GM06990 (cell line): ENCODE results near the gene TTC6.

ENCODE experiments used
- DNase-seq: peaks from one replicate; pipeline ENCODE4 v3.0.0-alpha.2; 2011; ENCODE audit not compliant: insufficient read length; ENCODE audit errors: extremely low read depth
- H3K27me3 ChIP-seq: replicated peaks from 2 replicates; pipeline ENCODE4 v1.6.0; 2011; ENCODE audit warnings: low read length; ENCODE audit not compliant: control insufficient read depth, insufficient read depth
- H3K36me3 ChIP-seq: 2 replicates; pipeline ENCODE4 v1.5.1; 2011; ENCODE audit warnings: low read length; ENCODE audit not compliant: control insufficient read depth, insufficient read depth
- H3K4me3 ChIP-seq: replicated peaks from 2 replicates; pipeline ENCODE4 v1.5.1; 2011; ENCODE audit warnings: low read depth, mild to moderate bottlenecking, control low read depth, low read length
- TF ChIP-seq, protein P1 (sequence below): IDR thresholded peaks from 2 replicates; pipeline ENCODE4 v1.5.1; 2011; ENCODE audit warnings: low read length, control low read depth, mild to moderate bottlenecking, inconsistent platforms; ENCODE audit not compliant: insufficient read depth, poor library complexity, severe bottlenecking

TTC6 gene

DNA sequence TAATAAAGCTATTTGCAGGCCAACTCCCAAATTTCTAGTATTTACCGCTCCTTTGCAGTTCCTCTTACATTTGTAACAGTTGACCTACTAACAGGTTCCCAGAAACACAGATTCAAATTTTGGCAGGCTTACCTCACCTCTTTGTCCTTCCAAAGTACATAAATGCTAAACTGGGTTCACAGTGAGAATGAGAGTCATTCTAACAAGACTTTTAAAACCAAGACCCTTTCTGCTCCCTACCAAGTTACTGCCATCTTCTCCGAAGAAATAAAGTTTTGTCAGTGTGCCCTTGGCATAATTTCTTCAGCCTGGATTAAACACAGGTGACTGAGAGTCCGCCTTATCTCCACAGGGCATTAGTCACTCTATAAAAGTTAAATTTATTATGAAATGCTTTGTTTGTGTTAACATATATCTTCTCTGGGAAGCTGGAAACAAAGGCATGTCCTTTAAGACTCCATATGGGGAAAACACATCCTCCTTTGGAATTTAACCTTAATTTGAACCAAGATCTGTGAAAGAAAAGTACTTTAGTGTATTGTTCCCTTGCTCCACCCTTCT lies 28.5 kb upstream of the TTC6 start:
- Histone ChIP-seq H3K27me3 (no peaks in the 10 kb centered on the region), H3K4me3 (no peak overlapping the region), H3K36me3 (no peaks in the 10 kb centered on the region)
- TF ChIP-seq, protein P1, sequence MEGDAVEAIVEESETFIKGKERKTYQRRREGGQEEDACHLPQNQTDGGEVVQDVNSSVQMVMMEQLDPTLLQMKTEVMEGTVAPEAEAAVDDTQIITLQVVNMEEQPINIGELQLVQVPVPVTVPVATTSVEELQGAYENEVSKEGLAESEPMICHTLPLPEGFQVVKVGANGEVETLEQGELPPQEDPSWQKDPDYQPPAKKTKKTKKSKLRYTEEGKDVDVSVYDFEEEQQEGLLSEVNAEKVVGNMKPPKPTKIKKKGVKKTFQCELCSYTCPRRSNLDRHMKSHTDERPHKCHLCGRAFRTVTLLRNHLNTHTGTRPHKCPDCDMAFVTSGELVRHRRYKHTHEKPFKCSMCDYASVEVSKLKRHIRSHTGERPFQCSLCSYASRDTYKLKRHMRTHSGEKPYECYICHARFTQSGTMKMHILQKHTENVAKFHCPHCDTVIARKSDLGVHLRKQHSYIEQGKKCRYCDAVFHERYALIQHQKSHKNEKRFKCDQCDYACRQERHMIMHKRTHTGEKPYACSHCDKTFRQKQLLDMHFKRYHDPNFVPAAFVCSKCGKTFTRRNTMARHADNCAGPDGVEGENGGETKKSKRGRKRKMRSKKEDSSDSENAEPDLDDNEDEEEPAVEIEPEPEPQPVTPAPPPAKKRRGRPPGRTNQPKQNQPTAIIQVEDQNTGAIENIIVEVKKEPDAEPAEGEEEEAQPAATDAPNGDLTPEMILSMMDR, result no peak
- DNase-seq, result no peak

- Histone ChIP-seq H3K36me3 (no peaks in the 10 kb centered on the region), H3K27me3 (no peaks in the 10 kb centered on the region), H3K4me3 (no peak overlapping the region)
- DNase-seq, result no peak
- TF ChIP-seq, protein P1, result no peak
Measured at GRCh38 chr14:37569729-37570128, 25.7 kb upstream of the TTC6 start.

GRCh38 chr14:37571391-37571790 lies 24.0 kb upstream of the TTC6 start:
- TF ChIP-seq, protein P1, result no peak
- Histone ChIP-seq H3K36me3 (no peaks in the 10 kb centered on the region), H3K4me3 (no peak overlapping the region), H3K27me3 (no peaks in the 10 kb centered on the region)
- DNase-seq, result no peak

GRCh38 chr14:37573356-37573755 lies 22.1 kb upstream of the TTC6 start:
- TF ChIP-seq, protein P1, result no peak
- no peaks in the 10 kb centered on the region for H3K36me3 ChIP-seq
- no peak overlapping the region for H3K4me3 ChIP-seq
- H3K27me3 ChIP-seq, result no peaks in the 10 kb centered on the region
- DNase-seq, result no peak

- H3K4me3 ChIP-seq, result no peak overlapping the region
- no peak for DNase-seq
- H3K27me3 ChIP-seq, result no peaks in the 10 kb centered on the region
- TF ChIP-seq, protein P1, result no peak
- no peaks in the 10 kb centered on the region for H3K36me3 ChIP-seq
Measured at GRCh38 chr14:37579274-37579673, 16.2 kb upstream of the TTC6 start.

- TF ChIP-seq, protein P1, result no peak
- no peak overlapping the region for H3K4me3 ChIP-seq
- no peaks in the 10 kb centered on the region for H3K36me3 ChIP-seq
- DNase-seq, result no peak
- no peaks in the 10 kb centered on the region for H3K27me3 ChIP-seq
Measured at GRCh38 chr14:37580146-37580545, 15.3 kb upstream of the TTC6 start.
